Heart left ventricle (tissue), 16 donors: ENCODE data around the gene TPST2. TPM values are rescaled to one million over a fixed set of nuclear protein-coding genes. Genes with fewer than 3 reads are reported as not detected.

Experiments
- ATAC-seq, 4 donors: fragments of 200-7000 bp; cut with Tn5 transposase; one replicate each; pipeline ENCODE4 v1.9.1; 2020 to 2022; ENCODE audit warnings: moderate library complexity in 4 of 4, mild to moderate bottlenecking in 3 of 4, moderate number of reproducible peaks in 1 of 4
- DNase-seq, 5 donors: peaks; one replicate each; pipeline ENCODE4 v3.0.0-alpha.2; 2020
- H3K27ac ChIP-seq, 12 donors: fragments of 200-600 bp; sonication (generic) in 4 of 12; one replicate each; pipeline versions ENCODE4 v1.5.0 to v1.8.0; 2016 to 2022; ENCODE audit warnings: mild to moderate bottlenecking in 2 of 12
- H3K27me3 ChIP-seq, 9 donors: fragments of 200-600 bp; sonication (generic) in 2 of 9; one replicate each; pipeline versions ENCODE4 v1.5.1 to v1.8.0; 2016 to 2022; ENCODE audit warnings: mild to moderate bottlenecking in 3 of 9
- H3K36me3 ChIP-seq, 9 donors: fragments of 200-600 bp; sonication (generic) in 2 of 9; one replicate each; pipeline versions ENCODE4 v1.5.0 to v1.8.0; 2018 to 2022; ENCODE audit warnings: mild to moderate bottlenecking in 2 of 9
- H3K4me1 ChIP-seq, 12 donors: fragments of 200-600 bp; sonication (generic) in 4 of 12; one replicate each; pipeline versions ENCODE4 v1.5.0 to v1.8.0; 2016 to 2022; ENCODE audit warnings: mild to moderate bottlenecking in 3 of 12
- H3K4me3 ChIP-seq, 12 donors: fragments of 200-600 bp; sonication (generic) in 4 of 12; one replicate each; pipeline versions ENCODE4 v1.5.0 to v1.8.0; 2017 to 2022; ENCODE audit warnings: mild to moderate bottlenecking in 9 of 12, moderate library complexity in 4 of 12
- H3K9me3 ChIP-seq, 12 donors: fragments of 200-600 bp; sonication (generic) in 4 of 12; one replicate each; pipeline versions ENCODE4 v1.5.0 to v1.8.0; 2016 to 2022; ENCODE audit warnings: mild to moderate bottlenecking in 1 of 12
- CTCF ChIP-seq, 12 donors: fragments of 200-600 bp; sonication (generic) in 4 of 12; IDR thresholded peaks; one replicate each; pipeline versions ENCODE4 v1.5.0 to v1.8.0; 2018 to 2022; ENCODE audit warnings: antibody characterized with exemption in 12 of 12, mild to moderate bottlenecking in 5 of 12
- POLR2A ChIP-seq, 2 donors: fragments of 450-650 bp; IDR thresholded peaks; one replicate each; pipeline ENCODE4 v1.6.1; 2017; ENCODE audit warnings: antibody characterized with exemption in 2 of 2, mild to moderate bottlenecking in 2 of 2, moderate library complexity in 2 of 2
- WGBS, 4 donors: extraction: QIAGEN DNeasy Blood & Tissue Kit in 2 of 4; methylation state at CpG; one replicate each; pipeline versions ENCODE4 v1.1.5 to v1.1.7; 2013 to 2018; 5-methylcytosine and 5-hydroxymethylcytosine counted together
- intact Hi-C, 10 donors: fragments of 100-400 bp; cut with DNase I; formaldehyde crosslinking; loops; one replicate each; pipeline versions ENCODE4 v1.11.1 to v1.14.2; 2022
- polyA plus RNA-seq, 2 donors: library from polyadenylated mRNA; stranded (reverse); fragments of 200-250 nt; gene quantifications; one replicate each; pipeline ENCODE4 v1.2.3, GENCODE V29; 2013
- total RNA-seq, 9 donors: library from RNA; depleted of rRNA in 2 of 9; stranded (reverse); fragments of >200 nt in 2 of 9; fragmentation: NEBNext Ultra II Directional in 3 of 9; extraction: Animal tissue kit (Norgen Biotek cat#: 25700) in 3 of 9; gene quantifications; one replicate each; pipeline versions ENCODE4 v1.1.0 to v1.2.4, GENCODE V29; 2016 to 2023
- donor health status: ischemic (EF 13 %, LVEDD 7.1; RV severe dilation, severe dysfunction).
- donor health status: healthy with polysubstance abuse.
- donor health status: DM: no; HTN: yes; CAD: no.
- donor health status: DM: no; HTN: no; CAD: no.
- donor health status: ischemic (EF 25% LVEDD 6.9; RV normal size, moderate dysfunction).
- donor health status: ischemic (EF 25% LVEDD 5.7; RV mildly dilated, moderate dysfunction).
- donor health status: healthy.
- donor health status: DM: yes; HTN: yes; CAD: no.
- donor health status: ischemic (EF 35%, LVEDD 5.7; RV mildly dilated, moderate dysfunction).
- donor health status: nonischemic (EF 11% LVEDD 7.7; RV severe dilation, severe dysfunction).
- donor health status: DM: yes; HTN: yes; CAD: no.
- donor health status: PGD.
- donor health status: ischemic (EF 29% LVEDD 5.4; RV normal size, mild dysfunction).
- donor health status: nonischemic (EF 23%, LVEDD 6.1; RV moderate dilation, normal function).

Gene TPST2
- total and polyA plus RNA-seq, 11 donors: 12.1 to 103 (median 25.2) TPM

- TF ChIP-seq POLR2A (IDR thresholded peaks at IDR 0.05) (no peak), CTCF (IDR thresholded peaks at IDR 0.05) (no peak)
- Histone ChIP-seq H3K4me3 (no peak overlapping the region), H3K9me3 (no peaks in the 10 kb centered on the region), H3K36me3 (peaks cover 0 to 86% (median 76%) of the 10 kb centered on the region in 9 donors), H3K27me3 (no peaks in the 10 kb centered on the region), H3K4me1 (peaks cover 3 to 19% (median 8%) of the 10 kb centered on the region in 12 donors), H3K27ac (no peak overlapping the region)
- 72 to 83% (median 78%) methylated on average over 4 of the region's 4 CpGs for WGBS, 4 donors
- no peak for DNase-seq
- ATAC-seq: no peak
- intact Hi-C loops: no loop called here
These were observed 100.4 kb downstream of the TPST2 start for GRCh38 chr22:26489447-26490036.

GRCh38 chr22:26487996-26488395, 101.9 kb downstream of the TPST2 start:
- DNase-seq: no peak

GRCh38 chr22:26486394-26486793, 103.5 kb downstream of the TPST2 start:
- H3K36me3 ChIP-seq: peaks cover 0 to 59% (median 44%) of the 10 kb centered on the region in 9 donors
- 84 to 89% (median 86%) methylated on average over 5 of the region's 5 CpGs for WGBS, 4 donors
- no peak overlapping the region for H3K4me3 ChIP-seq
- H3K9me3 ChIP-seq: no peaks in the 10 kb centered on the region
- no peak overlapping the region for H3K27ac ChIP-seq
- H3K4me1 ChIP-seq: peaks cover 5 to 38% (median 28%) of the 10 kb centered on the region in 12 donors
- DNase-seq (no peak), ATAC-seq (no peak)
- TF ChIP-seq CTCF (IDR thresholded peaks at IDR 0.05) (no peak), POLR2A (IDR thresholded peaks at IDR 0.05) (no peak)
- intact Hi-C loops: no loop called here
- H3K27me3 ChIP-seq: no peaks in the 10 kb centered on the region

More at GRCh38 chr22:26487996-26488395, 101.9 kb downstream of the TPST2 start:
- Histone ChIP-seq H3K4me3 (no peak overlapping the region), H3K9me3 (no peaks in the 10 kb centered on the region), H3K27me3 (no peaks in the 10 kb centered on the region), H3K27ac (no peak overlapping the region), H3K4me1 (peaks cover 3 to 22% (median 13%) of the 10 kb centered on the region in 12 donors), H3K36me3 (peaks cover 0 to 70% (median 60%) of the 10 kb centered on the region in 9 donors)
- no peak for ATAC-seq
- WGBS, 4 donors: 31 to 39% (median 33%) methylated on average over 3 of the region's 3 CpGs
- intact Hi-C loops: no loop called here
- TF ChIP-seq POLR2A (IDR thresholded peaks at IDR 0.05) (no peak), CTCF (IDR thresholded peaks at IDR 0.05) (no peak)

- Histone ChIP-seq H3K27ac (no peak overlapping the region), H3K4me3 (no peak overlapping the region), H3K4me1 (peaks cover 5 to 43% (median 31%) of the 10 kb centered on the region in 12 donors), H3K27me3 (no peaks in the 10 kb centered on the region), H3K36me3 (peaks cover 0 to 55% (median 42%) of the 10 kb centered on the region in 9 donors), H3K9me3 (no peaks in the 10 kb centered on the region)
- intact Hi-C loops: no loop called here
- DNase-seq: no peak
- WGBS, 4 donors: 58 to 81% (median 74%) methylated on average over 3 of the region's 3 CpGs
- no peak for ATAC-seq
- TF ChIP-seq POLR2A (IDR thresholded peaks at IDR 0.05): no peak
- TF ChIP-seq CTCF (IDR thresholded peaks at IDR 0.05): no peak
These were observed 104.0 kb downstream of the TPST2 start for GRCh38 chr22:26485806-26486390.
